ENCODE measurements around the gene DNAJC3. TPM values are rescaled to one million over a fixed set of nuclear protein-coding genes. Genes with fewer than 3 reads are reported as not detected.

The DNAJC3 gene
- total RNA-seq, 1 experiment from 2014 or later: 21.2 TPM

- Histone ChIP-seq H3K56ac (ENCODE audit: insufficient read length, low read depth, low read length) (no peak overlapping the region), H4K5ac (ENCODE audit: insufficient read length, low read depth, low read length) (no peak overlapping the region), H4K8ac (replicated peaks; ENCODE audit: insufficient read length, low read depth, low read length) (no peak overlapping the region), H4K91ac (ENCODE audit: insufficient read length, low read depth, low read length) (no peak overlapping the region), H3K4me2 (ENCODE audit: insufficient read depth, insufficient read length, low read length) (no peak overlapping the region), H2BK120ac (ENCODE audit: low read depth, low read length, poor library complexity, severe bottlenecking) (no peak overlapping the region), H3K23me2 (ENCODE audit: insufficient read length, low read depth, low read length, poor library complexity, severe bottlenecking) (no peaks in the 10 kb centered on the region), H3K4me1 (ENCODE audit: insufficient read depth, low read length) (no peaks in the 10 kb centered on the region), H3K79me1 (ENCODE audit: insufficient read depth, low read depth, low read length, poor library complexity, severe bottlenecking) (no peaks in the 10 kb centered on the region), H3K23ac (ENCODE audit: insufficient read length, low read depth, low read length) (no peak overlapping the region), H2BK20ac (ENCODE audit: low read depth, low read length, poor library complexity, severe bottlenecking) (no peak overlapping the region), H3K9me3 (ENCODE audit: control insufficient read depth, low read depth, low read length) (no peaks in the 10 kb centered on the region), H3K18ac (ENCODE audit: insufficient read length, low read depth, low read length) (no peak overlapping the region), H2AK5ac (ENCODE audit: insufficient read length, low read length) (no peak overlapping the region), H4K20me1 (ENCODE audit: control insufficient read depth, insufficient read depth, insufficient read length) (no peaks in the 10 kb centered on the region), H3K4ac (ENCODE audit: low read depth, low read length) (no peak overlapping the region), H3K27me3 (ENCODE audit: insufficient read depth, low read length) (no peaks in the 10 kb centered on the region), H2BK15ac (ENCODE audit: low read depth, low read length) (no peak overlapping the region), H2BK5ac (ENCODE audit: insufficient read length, low read length) (no peak overlapping the region), H3T11ph (ENCODE audit: low read length) (no peak overlapping the region), H3K27ac (ENCODE audit: insufficient read length, low read depth, low read length) (no peak overlapping the region), H3K14ac (ENCODE audit: insufficient read depth, low read length) (no peak overlapping the region), H2AFZ (ENCODE audit: low read length) (no peak overlapping the region), H2BK12ac (ENCODE audit: insufficient read length, low read depth, low read length) (no peak overlapping the region), H3K9ac (ENCODE audit: extremely low read depth, insufficient read length, low read length) (no peak overlapping the region), H3K79me2 (ENCODE audit: insufficient read depth, low read length) (no peaks in the 10 kb centered on the region)
- Mint-ChIP-seq H3K27ac (no peak overlapping the region), H3K9me3 (no peaks in the 10 kb centered on the region), H3K27me3 (ENCODE audit: low read depth) (no peaks in the 10 kb centered on the region), H3K4me3 (no peak overlapping the region), H3K4me1 (peaks cover 6% of the 10 kb centered on the region in 2 experiments), H3K36me3 (ENCODE audit: insufficient read depth in 1 of 3, low read depth in 3 of 3) (peaks cover 51 to 77% (median 75%) of the 10 kb centered on the region in 3 experiments)
- WGBS (ENCODE audit: extremely low coverage, insufficient read length, low lambda C conversion rate): no CpG with 5 or more reads among the region's 1 CpG
- DNase-seq: no peak
- TF ChIP-seq CTCF (conservative IDR thresholded peaks at IDR 0.05): no peak
These were observed 48.5 kb upstream of the DNAJC3 start for GRCh38 chr13:95628488-95628887.

Measured in H9 (cell line).